Measurements from ENCODE around the gene PGLYRP1.

PGLYRP1 gene, protein sequence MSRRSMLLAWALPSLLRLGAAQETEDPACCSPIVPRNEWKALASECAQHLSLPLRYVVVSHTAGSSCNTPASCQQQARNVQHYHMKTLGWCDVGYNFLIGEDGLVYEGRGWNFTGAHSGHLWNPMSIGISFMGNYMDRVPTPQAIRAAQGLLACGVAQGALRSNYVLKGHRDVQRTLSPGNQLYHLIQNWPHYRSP

DNA sequence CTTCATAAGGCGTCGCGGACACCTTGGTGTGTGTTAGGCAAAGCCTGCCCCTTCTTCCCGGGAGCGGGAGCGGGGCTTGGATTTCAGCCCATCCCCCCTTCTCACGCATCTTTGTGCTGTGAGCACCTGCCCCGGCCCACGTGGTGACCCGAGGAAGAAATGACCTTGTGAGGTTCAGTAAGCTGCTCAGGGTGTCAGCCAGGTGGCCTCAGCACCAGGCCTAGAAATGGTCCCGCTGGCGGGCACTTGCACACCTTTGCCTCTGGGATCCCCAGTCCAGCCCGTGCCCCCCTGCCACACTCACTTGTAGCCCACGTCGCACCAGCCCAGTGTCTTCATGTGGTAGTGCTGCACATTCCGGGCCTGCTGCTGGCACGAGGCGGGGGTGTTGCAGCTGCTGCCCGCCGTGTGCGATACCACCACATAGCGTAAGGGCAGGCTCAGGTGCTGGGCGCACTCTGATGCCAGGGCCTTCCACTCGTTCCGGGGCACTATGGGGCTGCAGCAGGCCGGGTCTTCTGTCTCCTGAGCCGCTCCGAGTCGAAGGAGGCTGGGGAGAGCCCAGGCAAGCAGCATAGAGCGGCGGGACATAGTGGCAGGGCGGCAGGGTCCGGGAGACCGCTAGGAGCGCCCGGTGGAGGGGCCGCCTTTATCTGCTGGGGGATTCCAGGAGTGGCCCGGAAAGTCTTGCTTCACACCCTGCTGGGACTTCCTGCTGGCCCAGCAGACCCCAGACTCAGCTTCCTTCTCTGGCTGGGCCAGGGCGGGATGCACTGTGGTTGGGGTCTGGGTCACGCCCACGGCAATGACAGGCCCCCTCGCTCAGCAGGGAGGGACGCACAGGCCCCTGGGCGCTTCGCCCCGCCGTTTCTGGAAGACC is at the start of gene PGLYRP1:
PGLYRP1 (minus strand) TSS at position 623 of the 880 bp plus-strand sequence; CDS start at position 591, 32 bp downstream.
- POLR2A ChIA-PET, result no interaction called here
- CTCF ChIA-PET, result interaction anchor here (0.9 to 23.4 kb wide), 6 partner anchors 11 to 242 kb away, joined by 3 to 523 read pairs (median 10); no protein-coding TSS in a partner anchor
- no peak within 1 kb of the TSS for H3K4me3 ChIP-seq (ENCODE audit: low read depth, low read length)
- DNase-seq (ENCODE audit: low read depth, low spot score), result no peak
- TF ChIP-seq, protein P1, sequence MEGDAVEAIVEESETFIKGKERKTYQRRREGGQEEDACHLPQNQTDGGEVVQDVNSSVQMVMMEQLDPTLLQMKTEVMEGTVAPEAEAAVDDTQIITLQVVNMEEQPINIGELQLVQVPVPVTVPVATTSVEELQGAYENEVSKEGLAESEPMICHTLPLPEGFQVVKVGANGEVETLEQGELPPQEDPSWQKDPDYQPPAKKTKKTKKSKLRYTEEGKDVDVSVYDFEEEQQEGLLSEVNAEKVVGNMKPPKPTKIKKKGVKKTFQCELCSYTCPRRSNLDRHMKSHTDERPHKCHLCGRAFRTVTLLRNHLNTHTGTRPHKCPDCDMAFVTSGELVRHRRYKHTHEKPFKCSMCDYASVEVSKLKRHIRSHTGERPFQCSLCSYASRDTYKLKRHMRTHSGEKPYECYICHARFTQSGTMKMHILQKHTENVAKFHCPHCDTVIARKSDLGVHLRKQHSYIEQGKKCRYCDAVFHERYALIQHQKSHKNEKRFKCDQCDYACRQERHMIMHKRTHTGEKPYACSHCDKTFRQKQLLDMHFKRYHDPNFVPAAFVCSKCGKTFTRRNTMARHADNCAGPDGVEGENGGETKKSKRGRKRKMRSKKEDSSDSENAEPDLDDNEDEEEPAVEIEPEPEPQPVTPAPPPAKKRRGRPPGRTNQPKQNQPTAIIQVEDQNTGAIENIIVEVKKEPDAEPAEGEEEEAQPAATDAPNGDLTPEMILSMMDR (IDR thresholded peaks at IDR 0.05; ENCODE audit: insufficient read depth, low read length, missing control alignments), result no peak

DNA sequence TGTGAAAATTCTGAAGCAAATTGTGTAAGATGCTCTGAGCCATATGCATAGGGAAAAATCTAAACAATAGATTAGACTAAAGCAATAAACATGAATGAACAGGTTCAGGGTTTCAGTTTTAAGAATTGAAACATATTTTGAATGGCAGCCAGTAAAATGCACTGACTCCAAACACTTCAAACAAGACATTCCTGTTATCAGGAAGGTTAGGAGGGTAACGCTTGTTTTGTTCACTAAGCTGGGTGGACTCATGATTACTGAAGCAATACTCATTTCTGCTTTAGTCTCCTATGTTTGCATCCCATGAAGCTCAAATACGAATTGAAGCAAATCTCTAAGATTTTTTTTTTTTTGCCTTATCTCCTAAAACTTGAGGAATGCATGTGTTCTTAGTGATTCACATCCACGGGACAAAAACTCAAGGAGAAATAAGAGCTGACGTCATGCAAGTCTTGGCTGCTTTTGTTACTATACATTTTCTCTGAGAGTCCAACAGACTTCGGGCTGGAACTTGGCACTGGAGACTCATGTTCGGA is 47.0 kb upstream of the PGLYRP1 start:
- CTCF ChIA-PET, result interaction anchor here (0.7 to 1.8 kb wide), 9 partner anchors 10 to 195 kb away, joined by 3 to 23 read pairs (median 3); no protein-coding TSS in a partner anchor
- peak; percentile 80 for DNase-seq (ENCODE audit: low read depth, low spot score)
- TF ChIP-seq, protein P1 (IDR thresholded peaks at IDR 0.05; ENCODE audit: insufficient read depth, low read length, missing control alignments), result no peak
- POLR2A ChIA-PET, result interaction anchor here (0.7 kb wide), 1 partner anchor 14 kb away, joined by 5 read pairs; no protein-coding TSS in a partner anchor
- no peak overlapping the region for H3K4me3 ChIP-seq (ENCODE audit: low read depth, low read length)

DNA sequence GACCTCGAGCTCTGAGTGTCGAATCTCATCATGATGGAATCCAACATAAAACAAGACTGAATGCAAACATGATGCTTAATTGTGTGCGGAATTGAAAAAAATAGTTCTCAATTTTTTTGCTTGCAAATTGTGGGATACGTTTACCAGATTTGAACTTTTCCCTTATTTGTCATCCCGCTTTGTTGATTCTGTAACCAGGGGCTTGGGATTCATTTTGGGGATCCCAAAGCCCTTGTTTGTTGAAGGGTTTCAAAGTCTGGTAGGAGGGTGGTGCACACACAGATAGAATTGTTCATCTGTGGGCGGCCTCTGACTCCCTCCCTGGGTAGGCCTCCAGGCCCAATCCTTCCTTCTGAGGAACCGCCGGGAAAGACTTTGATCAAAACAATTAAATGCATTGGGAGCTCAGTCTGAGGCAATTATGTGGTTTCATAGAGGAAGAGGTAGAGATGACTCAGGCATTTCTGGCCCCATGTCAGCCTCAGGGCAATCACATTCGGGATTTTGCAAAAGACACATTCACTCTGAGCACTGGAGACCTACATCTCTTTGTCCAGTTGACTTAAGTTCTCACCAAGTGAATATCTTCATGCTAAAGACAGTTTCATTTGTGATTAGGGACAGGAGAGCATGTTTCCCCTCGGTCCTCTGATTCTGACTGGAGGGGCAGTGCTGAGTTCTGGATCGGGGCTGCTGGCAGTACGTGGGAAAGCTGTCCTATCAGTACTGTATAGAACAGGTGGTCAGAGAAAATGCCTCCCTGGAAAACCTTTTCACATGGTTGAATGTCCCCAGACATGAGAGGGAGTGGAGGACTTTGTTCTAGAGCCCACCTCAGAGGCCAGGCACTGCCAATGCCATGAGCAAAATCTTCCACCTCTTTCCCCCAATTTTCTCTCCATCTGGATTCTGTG is 45.7 kb upstream of the PGLYRP1 start:
- TF ChIP-seq, protein P1 (IDR thresholded peaks at IDR 0.05; ENCODE audit: insufficient read depth, low read length, missing control alignments), result no peak
- ChIA-PET CTCF (interaction anchor here (3.1 to 7.7 kb wide), 4 partner anchors 10 to 196 kb away, joined by 12 to 70 read pairs (median 30); no protein-coding TSS in a partner anchor), POLR2A (no interaction called here)
- DNase-seq (ENCODE audit: low read depth, low spot score), result peak; percentile 52
- H3K4me3 ChIP-seq (ENCODE audit: low read depth, low read length), result no peak overlapping the region

DNA sequence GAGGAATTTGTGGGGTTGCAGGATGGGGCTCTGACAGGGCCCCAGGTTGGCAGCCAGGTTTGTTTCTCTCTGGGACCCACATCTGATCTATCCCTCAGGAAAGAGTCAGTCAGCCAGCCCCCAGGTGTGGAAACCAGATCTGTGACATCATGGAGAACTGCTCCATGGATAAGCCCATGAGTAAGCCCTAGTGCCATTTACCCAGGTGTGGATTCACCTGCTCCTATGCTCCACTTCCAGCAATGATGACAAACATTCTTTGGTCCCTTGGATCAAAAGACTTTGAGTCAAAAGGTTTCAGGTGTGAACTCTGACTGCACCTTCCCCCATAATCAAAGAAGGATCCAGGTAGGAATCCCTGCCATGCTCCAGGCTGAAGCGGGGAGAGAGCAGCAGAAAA is 44.8 kb upstream of the PGLYRP1 start:
- no peak overlapping the region for H3K4me3 ChIP-seq (ENCODE audit: low read depth, low read length)
- POLR2A ChIA-PET, result no interaction called here
- DNase-seq (ENCODE audit: low read depth, low spot score), result no peak
- TF ChIP-seq, protein P1 (IDR thresholded peaks at IDR 0.05; ENCODE audit: insufficient read depth, low read length, missing control alignments), result no peak
- CTCF ChIA-PET, result interaction anchor here (3.1 to 7.7 kb wide), 4 partner anchors 11 to 197 kb away, joined by 12 to 70 read pairs (median 30); no protein-coding TSS in a partner anchor

DNA sequence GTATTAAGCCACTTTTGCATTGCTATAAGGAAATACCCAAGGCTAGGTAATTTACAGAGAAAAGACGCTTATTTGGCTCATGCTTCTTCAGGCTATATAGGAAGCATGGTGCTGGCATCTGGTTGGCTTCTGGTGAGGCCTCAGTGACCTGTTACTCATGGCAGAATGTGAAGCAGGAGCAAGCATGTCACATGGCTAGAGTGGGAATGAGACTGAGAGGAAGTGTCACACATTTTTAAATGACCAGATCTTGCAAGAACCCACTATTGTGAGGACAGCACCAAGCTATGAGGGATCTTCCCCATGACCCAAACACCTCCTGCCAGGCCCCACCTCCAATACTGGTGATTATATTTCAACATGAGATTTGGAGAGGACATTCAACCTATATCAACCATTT is 43.6 kb upstream of the PGLYRP1 start:
- TF ChIP-seq, protein P1 (IDR thresholded peaks at IDR 0.05; ENCODE audit: insufficient read depth, low read length, missing control alignments), result no peak
- DNase-seq (ENCODE audit: low read depth, low spot score), result no peak
- ChIA-PET POLR2A (no interaction called here), CTCF (interaction anchor here (0.8 to 7.7 kb wide), 8 partner anchors 8 to 198 kb away, joined by 3 to 70 read pairs (median 8); no protein-coding TSS in a partner anchor)
- no peak overlapping the region for H3K4me3 ChIP-seq (ENCODE audit: low read depth, low read length)
